ENCODE data around the gene ALCAM. TPM values are rescaled to one million over a fixed set of nuclear protein-coding genes. Genes with fewer than 3 reads are reported as not detected.

The ALCAM gene
- total RNA-seq, 1 experiment from 2014 or later = 16.4 TPM

GRCh38 chr3:105458518-105459215 is 92.0 kb downstream of the ALCAM start:
- Histone ChIP-seq H3K27ac (ENCODE audit: low read length) (no peak overlapping the region), H3K36me3 (ENCODE audit: insufficient read depth, low read length) (no peaks in the 10 kb centered on the region), H3K4me2 (ENCODE audit: low read depth, low read length, poor library complexity, severe bottlenecking) (no peak overlapping the region), H2AFZ (ENCODE audit: low read length) (no peak overlapping the region), H3K4me1 (ENCODE audit: low read length) (no peaks in the 10 kb centered on the region), H3K4me3 (ENCODE audit: low read length) (no peak overlapping the region), H3K9ac (ENCODE audit: low read length) (no peak overlapping the region), H3K9me3 (ENCODE audit: low read length) (no peaks in the 10 kb centered on the region), H4K20me1 (ENCODE audit: insufficient read depth, low read depth, low read length) (no peaks in the 10 kb centered on the region), H3K79me2 (ENCODE audit: low read length) (no peaks in the 10 kb centered on the region), H3K9me2 (replicated peaks; ENCODE audit: insufficient read depth, low read length) (no peaks in the 10 kb centered on the region), H3K27me3 (ENCODE audit: low read length) (no peaks in the 10 kb centered on the region)
- DNase-seq = no peak

- Histone ChIP-seq H3K4me1 (ENCODE audit: low read length) (no peaks in the 10 kb centered on the region), H3K9me2 (replicated peaks; ENCODE audit: insufficient read depth, low read length) (no peaks in the 10 kb centered on the region), H3K27ac (ENCODE audit: low read length) (no peak overlapping the region), H3K9ac (ENCODE audit: low read length) (no peak overlapping the region), H3K9me3 (ENCODE audit: low read length) (no peaks in the 10 kb centered on the region), H3K4me2 (ENCODE audit: low read depth, low read length, poor library complexity, severe bottlenecking) (no peak overlapping the region), H3K4me3 (ENCODE audit: low read length) (no peak overlapping the region), H3K79me2 (ENCODE audit: low read length) (no peaks in the 10 kb centered on the region), H4K20me1 (ENCODE audit: insufficient read depth, low read depth, low read length) (no peaks in the 10 kb centered on the region), H2AFZ (ENCODE audit: low read length) (no peak overlapping the region), H3K27me3 (ENCODE audit: low read length) (no peaks in the 10 kb centered on the region), H3K36me3 (ENCODE audit: insufficient read depth, low read length) (no peaks in the 10 kb centered on the region)
- DNase-seq = no peak
These were observed 93.0 kb downstream of the ALCAM start for GRCh38 chr3:105459566-105460290.

- no peak overlapping the region for H3K4me2 ChIP-seq (ENCODE audit: low read depth, low read length, poor library complexity, severe bottlenecking)
These were observed 96.9 kb downstream of the ALCAM start for GRCh38 chr3:105463620-105464019.

GRCh38 chr3:105465251-105465853 is 98.6 kb downstream of the ALCAM start:
- Histone ChIP-seq H3K4me3 (ENCODE audit: low read length) (no peak overlapping the region), H3K36me3 (ENCODE audit: insufficient read depth, low read length) (no peaks in the 10 kb centered on the region), H3K4me1 (ENCODE audit: low read length) (no peaks in the 10 kb centered on the region), H3K79me2 (ENCODE audit: low read length) (no peaks in the 10 kb centered on the region), H3K27ac (ENCODE audit: low read length) (no peak overlapping the region), H3K9ac (ENCODE audit: low read length) (no peak overlapping the region), H4K20me1 (ENCODE audit: insufficient read depth, low read depth, low read length) (no peaks in the 10 kb centered on the region), H2AFZ (ENCODE audit: low read length) (no peak overlapping the region), H3K9me3 (ENCODE audit: low read length) (no peaks in the 10 kb centered on the region), H3K4me2 (ENCODE audit: low read depth, low read length, poor library complexity, severe bottlenecking) (no peak overlapping the region), H3K9me2 (replicated peaks; ENCODE audit: insufficient read depth, low read length) (no peaks in the 10 kb centered on the region), H3K27me3 (ENCODE audit: low read length) (no peaks in the 10 kb centered on the region)
- DNase-seq = no peak

More at GRCh38 chr3:105463620-105464019, 96.9 kb downstream of the ALCAM start:
- H2AFZ ChIP-seq (ENCODE audit: low read length) = no peak overlapping the region
- no peaks in the 10 kb centered on the region for H3K4me1 ChIP-seq (ENCODE audit: low read length)
- no peaks in the 10 kb centered on the region for H3K27me3 ChIP-seq (ENCODE audit: low read length)
- no peak overlapping the region for H3K27ac ChIP-seq (ENCODE audit: low read length)
- no peaks in the 10 kb centered on the region for H3K9me2 ChIP-seq (replicated peaks; ENCODE audit: insufficient read depth, low read length)
- H4K20me1 ChIP-seq (ENCODE audit: insufficient read depth, low read depth, low read length) = no peaks in the 10 kb centered on the region
- H3K36me3 ChIP-seq (ENCODE audit: insufficient read depth, low read length) = no peaks in the 10 kb centered on the region
- H3K9me3 ChIP-seq (ENCODE audit: low read length) = no peaks in the 10 kb centered on the region
- DNase-seq = no peak
- H3K79me2 ChIP-seq (ENCODE audit: low read length) = no peaks in the 10 kb centered on the region
- no peak overlapping the region for H3K4me3 ChIP-seq (ENCODE audit: low read length)
- H3K9ac ChIP-seq (ENCODE audit: low read length) = no peak overlapping the region

- H3K9me2 ChIP-seq (replicated peaks; ENCODE audit: insufficient read depth, low read length) = no peaks in the 10 kb centered on the region
- H3K9me3 ChIP-seq (ENCODE audit: low read length) = no peaks in the 10 kb centered on the region
- DNase-seq = no peak
- no peak overlapping the region for H3K4me2 ChIP-seq (ENCODE audit: low read depth, low read length, poor library complexity, severe bottlenecking)
- H3K27me3 ChIP-seq (ENCODE audit: low read length) = no peaks in the 10 kb centered on the region
- H4K20me1 ChIP-seq (ENCODE audit: insufficient read depth, low read depth, low read length) = no peaks in the 10 kb centered on the region
- no peaks in the 10 kb centered on the region for H3K36me3 ChIP-seq (ENCODE audit: insufficient read depth, low read length)
- no peak overlapping the region for H2AFZ ChIP-seq (ENCODE audit: low read length)
- no peaks in the 10 kb centered on the region for H3K4me1 ChIP-seq (ENCODE audit: low read length)
- no peak overlapping the region for H3K4me3 ChIP-seq (ENCODE audit: low read length)
- H3K79me2 ChIP-seq (ENCODE audit: low read length) = no peaks in the 10 kb centered on the region
- H3K9ac ChIP-seq (ENCODE audit: low read length) = no peak overlapping the region
- no peak overlapping the region for H3K27ac ChIP-seq (ENCODE audit: low read length)
These were observed 99.4 kb downstream of the ALCAM start for GRCh38 chr3:105466072-105466471.

GRCh38 chr3:105466495-105467404 is 100.0 kb downstream of the ALCAM start:
- DNase-seq = no peak
- Histone ChIP-seq H3K4me2 (ENCODE audit: low read depth, low read length, poor library complexity, severe bottlenecking) (no peak overlapping the region), H2AFZ (ENCODE audit: low read length) (no peak overlapping the region), H4K20me1 (ENCODE audit: insufficient read depth, low read depth, low read length) (no peaks in the 10 kb centered on the region), H3K9ac (ENCODE audit: low read length) (no peak overlapping the region), H3K4me3 (ENCODE audit: low read length) (no peak overlapping the region), H3K36me3 (ENCODE audit: insufficient read depth, low read length) (no peaks in the 10 kb centered on the region), H3K79me2 (ENCODE audit: low read length) (no peaks in the 10 kb centered on the region), H3K27me3 (ENCODE audit: low read length) (no peaks in the 10 kb centered on the region), H3K27ac (ENCODE audit: low read length) (no peak overlapping the region), H3K9me3 (ENCODE audit: low read length) (no peaks in the 10 kb centered on the region), H3K9me2 (replicated peaks; ENCODE audit: insufficient read depth, low read length) (no peaks in the 10 kb centered on the region), H3K4me1 (ENCODE audit: low read length) (no peaks in the 10 kb centered on the region)

GRCh38 chr3:105470851-105471250 is 104.1 kb downstream of the ALCAM start:
- H3K79me2 ChIP-seq (ENCODE audit: low read length) = no peaks in the 10 kb centered on the region
- H3K4me1 ChIP-seq (ENCODE audit: low read length) = no peaks in the 10 kb centered on the region
- H2AFZ ChIP-seq (ENCODE audit: low read length) = no peak overlapping the region
- no peak for DNase-seq
- no peak overlapping the region for H3K9ac ChIP-seq (ENCODE audit: low read length)
- no peaks in the 10 kb centered on the region for H3K36me3 ChIP-seq (ENCODE audit: insufficient read depth, low read length)
- H3K9me2 ChIP-seq (replicated peaks; ENCODE audit: insufficient read depth, low read length) = no peaks in the 10 kb centered on the region
- no peaks in the 10 kb centered on the region for H3K27me3 ChIP-seq (ENCODE audit: low read length)
- H3K9me3 ChIP-seq (ENCODE audit: low read length) = no peaks in the 10 kb centered on the region
- H3K4me3 ChIP-seq (ENCODE audit: low read length) = no peak overlapping the region
- H3K4me2 ChIP-seq (ENCODE audit: low read depth, low read length, poor library complexity, severe bottlenecking) = no peak overlapping the region
- no peaks in the 10 kb centered on the region for H4K20me1 ChIP-seq (ENCODE audit: insufficient read depth, low read depth, low read length)
- no peak overlapping the region for H3K27ac ChIP-seq (ENCODE audit: low read length)

Measured in Karpas-422 (cell line).